HEK293T (cell line): ENCODE measurements around the gene CSPG5.

Source experiments
- ARNT ChIP-seq: fragments of 450-650 bp; IDR thresholded peaks from 2 replicates; pipeline ENCODE4 v1.6.1; 2017; ENCODE audit warnings: mild to moderate bottlenecking
- BHLHE40 ChIP-seq: fragments of 450-650 bp; IDR thresholded peaks from 2 replicates; pipeline ENCODE4 v1.6.1; 2016; ENCODE audit warnings: mild to moderate bottlenecking, moderate library complexity, borderline replicate concordance
- CTBP1 ChIP-seq: fragments of 450-650 bp; IDR thresholded peaks from 2 replicates; pipeline ENCODE4 v1.6.1; 2016; ENCODE audit warnings: borderline replicate concordance
- ELF4 ChIP-seq: fragments of 450-650 bp; IDR thresholded peaks from 2 replicates; pipeline ENCODE4 v1.6.1; 2017; ENCODE audit warnings: antibody characterized with exemption
- FOXA1 ChIP-seq: fragments of 450-650 bp; IDR thresholded peaks from 2 replicates; pipeline ENCODE4 v1.6.1; 2016; ENCODE audit warnings: mild to moderate bottlenecking
- HDGF ChIP-seq: fragments of 450-650 bp; IDR thresholded peaks from 2 replicates; pipeline ENCODE4 v1.6.1; 2017; ENCODE audit warnings: antibody characterized with exemption, borderline replicate concordance
- NFRKB ChIP-seq: fragments of 450-650 bp; IDR thresholded peaks from 2 replicates; pipeline ENCODE4 v1.6.1; 2016; ENCODE audit warnings: mild to moderate bottlenecking, moderate library complexity
- SP1 ChIP-seq: fragments of 450-650 bp; IDR thresholded peaks from 2 replicates; pipeline ENCODE4 v1.6.1; 2017
- SUZ12 ChIP-seq: fragments of 450-650 bp; IDR thresholded peaks from 2 replicates; pipeline ENCODE4 v1.6.1; 2016; ENCODE audit warnings: mild to moderate bottlenecking
- TARDBP ChIP-seq: fragments of 450-650 bp; IDR thresholded peaks from 2 replicates; pipeline ENCODE4 v1.6.1; 2016
- ZNF384 ChIP-seq: fragments of 450-650 bp; IDR thresholded peaks from 2 replicates; pipeline ENCODE4 v1.6.1; 2016

DNA sequence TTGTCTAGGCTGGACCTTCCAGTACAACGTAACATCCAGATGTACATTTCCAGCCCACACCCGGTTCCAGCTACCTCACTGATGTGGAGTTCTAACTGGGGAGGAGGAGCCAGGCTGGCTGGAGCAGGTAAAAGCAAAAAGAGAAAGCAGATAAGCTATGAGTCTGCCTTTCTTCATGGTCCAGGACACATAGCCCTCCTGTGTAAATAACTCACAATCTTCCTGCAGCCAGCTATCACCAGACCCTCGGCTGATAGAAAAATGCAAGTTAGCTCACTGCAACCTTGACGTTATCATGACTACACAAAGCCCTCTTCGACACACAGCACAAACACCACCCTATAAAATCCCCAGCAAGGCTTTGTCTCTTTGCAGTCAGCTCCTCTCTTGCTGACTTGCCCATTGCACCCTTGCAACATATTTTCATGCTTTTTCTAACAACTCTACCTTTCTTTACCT is 44.6 kb downstream of the CSPG5 start:
- TF ChIP-seq FOXA1 (no peak), ZNF384 (no peak), ARNT (no peak), TARDBP (no peak), BHLHE40 (no peak), ELF4 (no peak), SUZ12 (no peak), CTBP1 (no peak), SP1 (no peak), HDGF (no peak), NFRKB (no peak)
